Myocyte (in vitro differentiated cells): ENCODE data around the gene VPS33A. TPM values are rescaled to one million over a fixed set of nuclear protein-coding genes. Genes with fewer than 3 reads are reported as not detected.

Experiments used
- DNase-seq: peaks from one replicate; pipeline ENCODE4 v3.0.0-alpha.2; 2012; ENCODE audit warnings: low read depth
- total RNA-seq: library from RNA; depleted of rRNA; stranded (reverse); fragments of >200 nt; gene quantifications from 2 replicates; pipeline ENCODE4 v1.2.3, GENCODE V29; 2014

Gene VPS33A
- total RNA-seq, 1 donor from 2014 or later, result 19.0 TPM

DNA sequence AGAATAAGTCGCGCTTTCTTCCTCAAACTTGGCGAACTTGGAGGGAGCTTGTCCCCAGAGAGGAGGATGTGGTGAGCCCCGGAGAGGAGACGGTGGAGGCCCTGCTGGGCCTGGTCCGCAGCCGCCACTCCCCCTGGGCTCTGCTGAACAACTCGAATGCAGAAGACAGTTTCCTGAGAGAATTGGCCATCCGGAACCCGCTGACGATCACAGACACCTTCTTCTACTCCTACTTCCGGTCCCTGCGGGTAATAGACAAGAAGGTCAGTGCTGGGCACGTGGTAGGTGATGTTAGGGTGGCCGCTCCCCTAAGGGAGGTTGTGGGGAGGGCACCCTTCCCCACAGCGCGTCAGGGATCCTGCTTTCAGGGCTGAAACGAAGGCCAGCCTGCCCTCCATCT lies 81.8 kb downstream of the VPS33A start:
- no peak for DNase-seq

DNA sequence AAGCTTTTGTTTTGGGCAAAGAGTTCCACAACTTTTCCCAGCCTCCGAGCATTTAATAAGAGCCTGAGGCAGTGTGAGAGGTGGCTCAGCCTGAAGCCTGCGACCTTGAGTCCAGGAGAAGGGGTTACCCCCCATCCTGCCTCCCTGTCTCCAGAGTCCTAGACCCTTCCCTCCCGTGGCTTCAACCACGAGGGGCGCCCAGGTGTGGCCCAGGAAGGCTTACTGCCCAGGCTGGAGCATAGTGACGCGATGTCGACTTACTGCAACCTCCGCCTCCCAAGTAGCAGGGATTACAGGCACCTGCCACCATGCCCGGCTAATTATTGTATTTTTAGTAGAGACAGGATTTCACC lies 82.7 kb downstream of the VPS33A start:
- no peak for DNase-seq

DNA sequence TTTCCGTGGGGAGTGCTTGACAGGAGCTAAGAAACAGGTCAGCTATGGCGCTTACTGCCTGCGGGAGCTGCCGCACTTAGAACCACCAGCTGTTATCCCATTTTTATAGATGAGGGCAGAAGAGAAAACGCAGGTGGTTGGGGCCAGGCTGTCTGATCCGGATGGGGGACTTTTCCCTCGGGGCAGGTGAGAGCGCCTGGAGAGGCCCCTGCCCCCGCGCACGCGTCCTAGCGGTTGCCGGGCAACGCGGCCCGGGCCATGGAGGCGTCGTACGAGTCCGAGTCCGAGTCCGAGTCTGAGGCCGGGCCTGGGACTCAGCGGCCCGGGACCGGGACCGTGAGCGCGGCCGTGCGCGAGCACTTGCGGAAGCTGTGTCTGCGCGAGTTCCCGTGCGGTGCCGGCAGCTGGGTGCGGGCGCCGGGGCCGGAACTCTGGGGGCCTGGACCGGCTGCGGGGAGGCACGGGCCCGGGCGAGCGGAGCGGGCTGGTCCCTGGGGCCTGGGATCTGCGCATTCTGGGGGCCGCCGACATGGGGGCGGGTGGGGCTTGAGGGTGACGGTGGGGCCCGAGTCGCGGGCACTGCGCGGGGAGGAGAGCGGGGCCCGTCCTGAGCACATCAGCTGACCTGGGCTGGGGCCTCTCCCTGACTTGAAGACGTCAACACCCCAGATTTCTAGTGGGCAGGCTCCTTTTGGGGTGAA lies 83.3 kb downstream of the VPS33A start, which contains the start of gene LRRC43:
TSS of gene LRRC43 (plus strand) at position 237 of the 701 bp plus-strand sequence. CDS start at position 259, 22 bp downstream.
- DNase-seq, result peak; percentile 40

Other genes with a start within 250 kb of the VPS33A start
- 14.0 and 17.2 TPM in 2 replicates for gene BCL7A, start 244.6 kb downstream of the VPS33A start, total RNA-seq
- gene MLXIP, start 187.7 kb downstream of the VPS33A start, total RNA-seq, result 14.6 and 21.9 TPM in 2 replicates
- not detected in 2 replicates for gene IL31, start 92.3 kb downstream of the VPS33A start, total RNA-seq
- gene LRRC43, start 83.4 kb downstream of the VPS33A start, total RNA-seq, result not detected in 2 replicates
- gene B3GNT4, start 62.8 kb downstream of the VPS33A start, total RNA-seq, result 0.36 TPM in 1 of 2 replicates, not detected in the other
- 60.2 and 63.9 TPM in 2 replicates for gene DIABLO, start 40.4 kb downstream of the VPS33A start, total RNA-seq
- gene CLIP1, start 156.2 kb upstream of the VPS33A start, total RNA-seq, result 51.2 and 52.2 TPM in 2 replicates
- gene ZCCHC8, start 234.4 kb upstream of the VPS33A start, total RNA-seq, result 17.1 and 20.3 TPM in 2 replicates